ENCODE measurements around the gene TPP1. TPM values are rescaled to one million over a fixed set of nuclear protein-coding genes. Genes with fewer than 3 reads are reported as not detected.

The TPP1 gene
- total and polyA plus RNA-seq, 4 donors: 57.6 to 169 (median 137) TPM

GRCh38 chr11:6594142-6594768, 25.0 kb downstream of the TPP1 start:
- TF ChIP-seq CTCF (IDR thresholded peaks at IDR 0.05; ENCODE audit: control extremely low read depth, extremely low read depth): no peak
- Histone ChIP-seq H3K36me3 (ENCODE audit: control insufficient read depth in 4 of 4, insufficient read depth in 4 of 4, low read length in 4 of 4) (peaks cover 11 to 33% (median 16%) of the 10 kb centered on the region in 4 donors), H3K4me1 (ENCODE audit: control insufficient read depth in 5 of 5, insufficient read depth in 5 of 5, low read length in 5 of 5) (peaks cover 0 to 34% (median 0%) of the 10 kb centered on the region in 5 donors), H3K4me3 (no peak overlapping the region), H3K27me3 (ENCODE audit: control insufficient read depth in 3 of 3, insufficient read depth in 3 of 3, low read length in 2 of 3) (no peaks in the 10 kb centered on the region), H3K9ac (ENCODE audit: insufficient read depth in 1 of 2, low read length in 2 of 2) (no peak overlapping the region), H3K9me3 (ENCODE audit: control insufficient read depth in 4 of 4, insufficient read depth in 3 of 4, low read length in 3 of 4) (no peaks in the 10 kb centered on the region), H3K27ac (ENCODE audit: low read depth in 1 of 2, low read length in 1 of 2) (peak overlapping the region in 1 of 2 donors; percentile 10)
- WGBS, 2 donors: 62 to 88% methylated on average over 3 of the region's 3 CpGs
- no peak for DNase-seq
- ATAC-seq (ENCODE audit: insufficient read depth, low FRiP score): no peak

GRCh38 chr11:6588018-6588417, 31.2 kb downstream of the TPP1 start:
- H3K4me3 ChIP-seq: no peak overlapping the region
- ATAC-seq (ENCODE audit: insufficient read depth, low FRiP score): no peak
- no peak overlapping the region for H3K9ac ChIP-seq (ENCODE audit: insufficient read depth in 1 of 2, low read length in 2 of 2)
- WGBS, 2 donors: 97 to 100% methylated on average over 1 of the region's 1 CpG
- no peak for DNase-seq
- no peaks in the 10 kb centered on the region for H3K27me3 ChIP-seq (ENCODE audit: control insufficient read depth in 3 of 3, insufficient read depth in 3 of 3, low read length in 2 of 3)
- peaks cover 0 to 5% (median 1%) of the 10 kb centered on the region in 4 donors for H3K9me3 ChIP-seq (ENCODE audit: control insufficient read depth in 4 of 4, insufficient read depth in 3 of 4, low read length in 3 of 4)
- H3K27ac ChIP-seq (ENCODE audit: low read depth in 1 of 2, low read length in 1 of 2): no peak overlapping the region
- TF ChIP-seq CTCF (IDR thresholded peaks at IDR 0.05; ENCODE audit: control extremely low read depth, extremely low read depth): no peak
- peaks cover 0 to 3% (median 0%) of the 10 kb centered on the region in 5 donors for H3K4me1 ChIP-seq (ENCODE audit: control insufficient read depth in 5 of 5, insufficient read depth in 5 of 5, low read length in 5 of 5)
- H3K36me3 ChIP-seq (ENCODE audit: control insufficient read depth in 4 of 4, insufficient read depth in 4 of 4, low read length in 4 of 4): peaks cover 0 to 5% (median 2%) of the 10 kb centered on the region in 4 donors

- DNase-seq (no peak), ATAC-seq (ENCODE audit: insufficient read depth, low FRiP score) (no peak)
- Histone ChIP-seq H3K27ac (ENCODE audit: low read depth in 1 of 2, low read length in 1 of 2) (no peak overlapping the region), H3K36me3 (ENCODE audit: control insufficient read depth in 4 of 4, insufficient read depth in 4 of 4, low read length in 4 of 4) (peaks cover 0 to 4% (median 1%) of the 10 kb centered on the region in 4 donors), H3K4me3 (no peak overlapping the region), H3K9me3 (ENCODE audit: control insufficient read depth in 4 of 4, insufficient read depth in 3 of 4, low read length in 3 of 4) (peaks cover 0 to 5% (median 1%) of the 10 kb centered on the region in 4 donors), H3K27me3 (ENCODE audit: control insufficient read depth in 3 of 3, insufficient read depth in 3 of 3, low read length in 2 of 3) (no peaks in the 10 kb centered on the region), H3K9ac (ENCODE audit: insufficient read depth in 1 of 2, low read length in 2 of 2) (no peak overlapping the region), H3K4me1 (ENCODE audit: control insufficient read depth in 5 of 5, insufficient read depth in 5 of 5, low read length in 5 of 5) (no peaks in the 10 kb centered on the region)
- WGBS, 2 donors: 92 to 97% methylated on average over 11 of the region's 11 CpGs
- no peak for TF ChIP-seq CTCF (IDR thresholded peaks at IDR 0.05; ENCODE audit: control extremely low read depth, extremely low read depth)
Measured at GRCh38 chr11:6587360-6587953, 31.8 kb downstream of the TPP1 start.

All from lung (tissue), 12 donors.